ENCODE data around the gene EIF6.
"Not testable (repeated sequence)": the region's sequence is repeated elsewhere in the genome, so short reads cannot be mapped to it uniquely, and the experiment has no call there.

EIF6 gene

DNA sequence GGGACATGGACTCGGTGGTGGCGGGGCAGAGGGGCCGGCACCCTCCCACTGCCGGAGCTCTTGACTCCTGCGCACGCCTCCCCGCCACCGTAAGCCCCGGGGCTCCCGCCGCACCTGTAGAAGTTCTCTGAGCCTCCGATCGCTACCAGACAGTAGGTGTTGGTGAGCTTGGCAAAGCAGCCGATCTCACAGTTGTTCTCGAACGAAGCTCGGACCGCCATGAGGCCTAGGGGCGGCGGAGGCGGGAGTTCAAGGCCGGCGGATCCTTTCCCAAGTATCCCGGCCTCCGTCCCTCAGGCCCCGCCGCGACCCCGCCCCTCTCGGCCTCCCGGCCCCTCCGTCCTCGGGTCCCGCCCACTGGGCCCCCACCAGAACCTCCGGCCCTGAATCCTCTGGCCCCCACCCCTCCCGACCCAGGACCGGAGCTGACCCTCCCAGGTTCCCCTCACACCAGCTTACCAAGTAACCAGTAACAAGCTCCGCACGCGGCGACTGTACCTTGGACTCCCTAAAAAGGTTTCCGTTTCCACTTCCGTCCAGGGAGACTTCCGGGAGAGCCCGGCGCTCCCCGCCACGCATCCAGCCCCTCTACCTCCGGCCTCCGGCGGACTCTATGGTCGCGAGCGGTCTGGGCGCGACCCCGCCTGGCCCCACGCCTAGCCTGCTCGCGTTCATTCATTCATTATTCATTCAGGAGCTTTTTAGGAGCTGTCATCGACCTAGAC is at the start of gene EIF6:
EIF6 (minus strand) TSS at position 506 of the 725 bp plus-strand sequence; CDS start at position 221, 285 bp downstream.
- DNase-seq, result peak; percentile 84 to 90

- DNase-seq, result no peak
Observed at GRCh38 chr20:35333606-35334005, 49.0 kb upstream of the EIF6 start.

DNA sequence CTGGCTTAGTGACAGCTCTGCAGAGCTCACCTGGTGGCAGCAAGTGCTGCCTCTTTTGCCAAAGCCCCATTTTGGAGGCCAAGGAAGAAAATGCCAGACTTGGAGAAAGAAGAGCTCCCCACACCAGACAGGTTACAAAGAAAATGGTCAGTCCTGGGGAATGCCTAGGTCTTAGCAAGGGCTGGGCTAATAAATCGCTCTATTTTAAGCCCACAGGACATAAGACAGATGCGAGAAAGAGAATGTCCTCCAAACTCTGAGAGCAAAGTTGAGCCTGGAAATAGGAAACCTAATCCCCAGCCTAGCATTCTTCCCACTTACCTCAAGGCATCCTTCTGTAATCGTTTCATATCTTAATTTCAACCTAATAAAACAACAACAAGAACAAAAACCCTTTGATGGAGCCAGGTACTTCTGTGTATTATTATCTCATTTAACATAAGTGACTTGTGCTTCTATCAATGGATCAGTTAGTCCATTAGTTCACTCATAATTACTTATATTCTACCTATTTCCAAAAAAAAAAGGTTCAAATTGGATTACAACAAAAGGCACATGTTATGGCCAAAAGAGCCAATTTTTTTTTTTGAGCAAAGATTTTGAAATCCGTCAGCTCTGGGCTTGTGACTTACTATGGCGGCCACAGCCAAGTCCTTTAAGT is 48.1 kb upstream of the EIF6 start:
- no peak for DNase-seq

- DNase-seq, result peak; percentile 62 to 80
Observed at GRCh38 chr20:35329435-35330139, 45.0 kb upstream of the EIF6 start.

- no peak for DNase-seq
Observed at GRCh38 chr20:35328689-35329088, 44.1 kb upstream of the EIF6 start.

DNA sequence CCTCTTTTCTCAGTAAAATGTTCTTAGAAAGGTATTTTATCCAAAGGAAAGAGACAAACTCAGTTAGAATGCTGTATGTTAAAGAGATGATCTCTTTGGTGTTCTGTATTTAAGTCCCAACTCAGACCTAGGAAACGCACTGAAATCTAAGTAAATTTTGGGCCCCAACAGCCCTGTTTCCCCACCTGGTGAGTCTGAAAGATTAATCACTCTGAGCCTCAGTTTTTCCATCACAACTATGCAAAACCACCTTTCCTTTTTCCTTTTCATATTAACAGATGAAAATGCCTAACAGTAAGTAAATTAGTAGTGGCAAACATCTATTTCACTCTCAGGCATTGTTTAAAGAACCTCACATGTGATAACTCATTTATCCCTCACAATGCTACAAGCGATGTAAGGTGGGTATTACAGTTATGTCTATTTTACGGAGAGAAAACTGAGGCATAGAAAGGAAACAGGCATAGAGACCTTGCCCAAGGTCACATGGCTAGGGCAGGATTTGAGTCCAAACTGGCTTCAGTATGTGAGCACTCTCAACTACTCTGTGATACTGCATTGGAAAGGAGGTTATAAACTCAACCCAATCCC is 43.6 kb upstream of the EIF6 start:
- DNase-seq, result no peak

- DNase-seq, result no peak
Observed at GRCh38 chr20:35327074-35327976, 42.8 kb upstream of the EIF6 start.

DNA sequence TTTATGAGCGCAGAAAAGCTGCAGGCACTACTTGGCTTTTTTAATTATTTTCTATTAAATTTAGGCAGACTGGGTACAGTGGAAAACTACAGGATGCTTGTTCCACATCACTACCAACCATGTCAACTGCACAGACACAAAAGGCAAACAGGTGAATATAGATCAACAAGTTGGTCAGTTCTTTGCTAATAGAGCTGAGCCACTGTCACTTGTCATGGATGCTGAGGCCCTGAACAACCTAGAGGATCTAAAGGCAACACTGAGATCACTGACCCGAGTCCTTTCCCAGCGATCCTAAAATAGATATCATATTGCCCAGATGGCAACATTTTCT is 42.1 kb upstream of the EIF6 start:
- DNase-seq, result no peak

- no peak for DNase-seq
Observed at GRCh38 chr20:35326021-35326739, 41.6 kb upstream of the EIF6 start.

- DNase-seq, result no peak
Observed at GRCh38 chr20:35325401-35325800, 40.8 kb upstream of the EIF6 start.

DNA sequence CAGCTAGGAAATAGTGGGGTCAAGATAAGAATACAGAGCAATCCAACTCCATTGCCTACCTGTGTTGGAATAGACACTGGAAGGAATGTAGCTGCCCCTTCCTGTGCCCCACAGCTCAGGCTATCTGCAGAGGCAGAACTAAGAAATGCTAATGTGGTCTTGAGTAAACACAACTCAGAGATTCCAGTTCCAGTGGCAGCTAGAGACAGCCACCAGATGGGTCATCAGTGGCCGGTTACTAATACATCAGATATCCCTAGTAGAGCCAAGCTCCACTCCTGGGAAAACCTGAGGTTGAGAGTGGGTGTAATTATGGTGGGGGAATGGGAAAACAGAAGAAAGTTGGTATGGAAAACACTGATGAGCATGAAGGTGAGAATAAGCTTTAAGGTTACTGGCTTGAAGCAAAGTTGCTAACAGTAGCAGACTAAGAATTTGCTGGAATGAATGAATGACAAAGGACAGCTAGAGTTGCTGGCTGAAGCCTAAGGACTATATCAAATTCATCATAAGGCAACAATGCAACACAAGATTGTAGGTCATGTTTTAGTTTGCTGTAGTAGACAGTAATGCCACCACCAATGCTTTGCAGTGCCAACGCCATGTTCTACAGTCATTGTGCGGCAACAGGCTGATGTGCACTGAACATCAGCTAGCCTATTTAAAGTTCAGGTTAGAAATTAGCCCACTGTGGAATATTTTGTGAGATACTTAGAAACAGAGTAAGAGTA is 36.0 kb upstream of the EIF6 start:
- DNase-seq, result no peak

GRCh38 chr20:35319871-35320197 is 35.3 kb upstream of the EIF6 start:
- DNase-seq, result no peak

DNA sequence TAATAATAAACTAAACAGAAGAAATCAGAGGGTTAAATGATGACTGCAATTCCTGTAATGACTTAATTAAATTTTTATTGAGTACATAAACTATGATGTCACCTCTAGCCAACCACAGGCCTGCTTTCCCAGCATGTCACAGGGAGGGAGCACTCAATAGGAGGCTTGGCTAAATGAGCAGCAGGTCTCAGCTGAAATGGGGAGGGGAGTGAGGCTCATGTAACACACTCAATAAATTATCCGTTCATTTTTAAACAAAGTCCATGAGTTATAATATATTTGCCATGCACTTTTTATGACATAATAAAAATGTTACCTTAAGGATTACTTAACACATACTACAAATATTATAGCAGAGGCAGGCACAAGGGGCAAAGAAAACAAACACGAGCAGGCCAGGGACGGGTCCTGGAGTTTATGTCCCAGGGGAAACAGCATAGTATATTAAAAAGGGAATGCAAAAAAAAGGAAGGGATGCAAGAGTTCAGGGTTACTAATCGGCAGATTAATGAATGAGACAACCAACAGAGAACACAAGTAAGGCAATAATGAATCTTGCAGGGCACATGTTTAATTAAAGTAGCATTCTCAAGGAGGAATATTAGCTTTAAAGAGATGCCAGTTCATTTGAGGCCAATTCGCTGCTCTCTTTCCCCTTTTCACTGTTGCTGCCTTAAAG is 34.8 kb upstream of the EIF6 start:
- DNase-seq, result no peak

GRCh38 chr20:35318502-35319157 is 34.1 kb upstream of the EIF6 start:
- no peak for DNase-seq

GRCh38 chr20:35317416-35318210 is 33.0 kb upstream of the EIF6 start:
- no peak for DNase-seq

DNA sequence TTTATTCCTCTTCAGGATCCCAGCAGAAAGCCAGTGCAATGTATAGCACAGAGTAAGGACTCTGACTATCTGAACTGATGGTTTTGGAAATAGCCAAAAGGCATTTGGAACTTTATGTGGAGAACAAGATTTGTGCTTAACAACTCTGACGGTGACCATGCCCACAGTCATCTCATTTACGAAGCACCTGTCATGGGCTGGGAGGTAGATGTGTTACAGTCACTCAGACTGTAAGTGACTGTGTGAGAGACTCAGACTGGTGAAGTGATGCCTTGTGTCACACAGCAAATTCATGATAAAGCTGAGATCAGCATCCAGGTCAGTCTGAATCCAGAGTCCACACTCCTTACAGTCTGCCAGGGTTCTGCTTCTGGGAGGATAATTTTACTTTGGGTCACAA is 31.5 kb upstream of the EIF6 start:
- DNase-seq, result no peak

DNA sequence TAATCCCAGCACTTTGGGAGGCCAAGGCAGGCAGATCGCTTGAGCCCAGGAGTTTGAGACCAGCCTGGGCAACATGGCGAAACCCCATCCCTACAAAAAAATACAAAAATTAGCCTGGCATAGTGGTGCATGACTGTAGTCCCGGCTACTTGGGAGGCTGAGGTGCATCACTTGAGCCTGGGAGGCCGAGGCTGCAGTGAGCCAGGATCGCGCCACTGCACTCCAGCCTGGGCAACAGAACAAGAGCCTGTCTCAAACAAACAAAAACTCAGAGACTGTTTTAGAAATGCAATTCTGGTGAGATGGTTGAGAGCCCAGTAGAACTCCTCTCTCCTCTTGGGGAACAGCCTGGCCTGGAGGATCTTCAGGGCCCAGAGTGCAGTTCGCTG is 31.1 kb upstream of the EIF6 start:
- DNase-seq, result not testable (repeated sequence)

GRCh38 chr20:35314816-35315631 is 30.5 kb upstream of the EIF6 start:
- DNase-seq, result peak; percentile 30 to 41

Measured in Kasumi-1 (cell line).